Hepatocyte (in vitro differentiated cells): ENCODE data around the gene EPHB1. TPM values are rescaled to one million over a fixed set of nuclear protein-coding genes. Genes with fewer than 3 reads are reported as not detected.
A peak's percentile ranks its signal among the peaks of the same experiment; 100 is the strongest.

Source experiments
- DNase-seq: peaks from one replicate; pipeline ENCODE4 v3.0.0-alpha.2; 2016; ENCODE audit warnings: low spot score
- H2AFZ ChIP-seq: fragments of 200-600 bp; sonication (generic); 2 replicates; pipeline ENCODE4 v1.6.0; 2016; ENCODE audit warnings: antibody characterized with exemption, mild to moderate bottlenecking
- H3K27ac ChIP-seq: fragments of 200-600 bp; sonication (generic); 2 replicates; pipeline ENCODE4 v1.5.1; 2016; ENCODE audit warnings: mild to moderate bottlenecking
- H3K27me3 ChIP-seq: fragments of 200-600 bp; sonication (generic); 2 replicates; pipeline ENCODE4 v1.6.1; 2016
- H3K36me3 ChIP-seq: fragments of 200-600 bp; sonication (generic); replicated peaks from 2 replicates; pipeline ENCODE4 v1.5.1; 2016; ENCODE audit warnings: low read depth; ENCODE audit not compliant: insufficient read depth
- H3K4me1 ChIP-seq: fragments of 200-600 bp; sonication (generic); 2 replicates; pipeline ENCODE4 v1.5.1; 2016; ENCODE audit warnings: mild to moderate bottlenecking, moderate library complexity; ENCODE audit not compliant: insufficient read depth
- H3K4me2 ChIP-seq: fragments of 200-600 bp; sonication (generic); 2 replicates; pipeline ENCODE4 v1.6.0; 2016
- H3K4me3 ChIP-seq: fragments of 200-600 bp; sonication (generic); 2 replicates; pipeline ENCODE4 v1.5.1; 2016; ENCODE audit warnings: mild to moderate bottlenecking
- H3K79me2 ChIP-seq: fragments of 200-600 bp; sonication (generic); 2 replicates; pipeline ENCODE4 v1.6.0; 2017; ENCODE audit warnings: mild to moderate bottlenecking
- H3K9me2 ChIP-seq: fragments of 200-600 bp; sonication (generic); replicated peaks from 2 replicates; pipeline ENCODE4 v1.6.0; 2017; ENCODE audit warnings: mild to moderate bottlenecking; ENCODE audit not compliant: insufficient read depth
- H3K9me3 ChIP-seq: fragments of 200-600 bp; sonication (generic); 2 replicates; pipeline ENCODE4 v1.5.1; 2016; ENCODE audit warnings: low read depth, mild to moderate bottlenecking
- H4K20me1 ChIP-seq: fragments of 200-600 bp; sonication (generic); 2 replicates; pipeline ENCODE4 v1.6.0; 2016; ENCODE audit warnings: mild to moderate bottlenecking; ENCODE audit not compliant: insufficient read depth, poor library complexity, severe bottlenecking
- CTCF ChIP-seq: fragments of 200-600 bp; sonication (generic); IDR thresholded peaks from 2 replicates; pipeline ENCODE4 v1.5.1; 2016; ENCODE audit warnings: antibody characterized with exemption, mild to moderate bottlenecking; ENCODE audit not compliant: poor library complexity
- EZH2 ChIP-seq: fragments of 200-600 bp; sonication (generic); IDR thresholded peaks from 2 replicates; pipeline ENCODE4 v1.6.1; 2016; ENCODE audit warnings: antibody characterized with exemption, mild to moderate bottlenecking, borderline replicate concordance
- EZH2phosphoT487 ChIP-seq: fragments of 200-600 bp; sonication (generic); IDR thresholded peaks from one replicate; pipeline ENCODE4 v1.6.1; 2018; ENCODE audit warnings: antibody characterized with exemption, mild to moderate bottlenecking, low read depth, moderate library complexity; ENCODE audit not compliant: unreplicated experiment, severe bottlenecking
- WGBS: methylation state at CpG from one replicate; pipeline ENCODE4 v1.1.6; 2016; ENCODE audit warnings: low lambda C conversion rate; ENCODE audit errors: missing lambda C conversion rate; 5-methylcytosine and 5-hydroxymethylcytosine counted together
- polyA plus RNA-seq: library from polyadenylated mRNA; unstranded; fragments of >200 nt; fragmentation: Nextera tagmentation; extraction: Ambion mirVana; gene quantifications from 2 replicates; pipeline ENCODE4 v1.2.1, GENCODE V29; 2016
- total RNA-seq: library from RNA; depleted of rRNA; stranded (reverse); fragments of >200 nt; gene quantifications from 2 replicates; pipeline ENCODE4 v1.2.3, GENCODE V29; 2014

The EPHB1 gene
- total and polyA plus RNA-seq, 2 experiments from 2014 or later: 3.3 to 5.6 TPM

- Histone ChIP-seq H3K27ac (no peak overlapping the region), H3K36me3 (no peaks in the 10 kb centered on the region), H3K27me3 (no peaks in the 10 kb centered on the region), H3K79me2 (no peaks in the 10 kb centered on the region), H3K9me3 (no peaks in the 10 kb centered on the region), H3K4me3 (no peak overlapping the region), H3K4me2 (no peak overlapping the region), H2AFZ (no peak overlapping the region), H3K4me1 (no peaks in the 10 kb centered on the region), H3K9me2 (no peaks in the 10 kb centered on the region), H4K20me1 (no peaks in the 10 kb centered on the region)
- TF ChIP-seq EZH2: no peak
- no peak for TF ChIP-seq CTCF
- TF ChIP-seq EZH2phosphoT487: no peak
- no peak for DNase-seq
- 59% methylated on average over 5 of the region's 5 CpGs for WGBS
These were observed 304.8 kb downstream of the EPHB1 start for GRCh38 chr3:135099734-135100355.

GRCh38 chr3:135100366-135100765 lies 305.3 kb downstream of the EPHB1 start:
- no peaks in the 10 kb centered on the region for H4K20me1 ChIP-seq
- TF ChIP-seq CTCF: no peak
- TF ChIP-seq EZH2phosphoT487: no peak
- no peak for TF ChIP-seq EZH2
- H2AFZ ChIP-seq: no peak overlapping the region
- H3K4me1 ChIP-seq: no peaks in the 10 kb centered on the region
- no peak for DNase-seq
- H3K27me3 ChIP-seq: no peaks in the 10 kb centered on the region
- H3K36me3 ChIP-seq: no peaks in the 10 kb centered on the region
- no peak overlapping the region for H3K4me3 ChIP-seq
- no peak overlapping the region for H3K27ac ChIP-seq
- H3K9me2 ChIP-seq: no peaks in the 10 kb centered on the region
- H3K9me3 ChIP-seq: no peaks in the 10 kb centered on the region
- H3K4me2 ChIP-seq: no peak overlapping the region
- WGBS: 45% methylated on average over 2 of the region's 2 CpGs
- no peaks in the 10 kb centered on the region for H3K79me2 ChIP-seq

GRCh38 chr3:135103917-135104316 lies 308.9 kb downstream of the EPHB1 start:
- TF ChIP-seq EZH2phosphoT487: no peak
- TF ChIP-seq EZH2: no peak
- TF ChIP-seq CTCF: no peak
- H3K9me2 ChIP-seq: no peaks in the 10 kb centered on the region
- DNase-seq: peak; percentile 28
- no peaks in the 10 kb centered on the region for H3K79me2 ChIP-seq
- H3K36me3 ChIP-seq: no peaks in the 10 kb centered on the region
- H3K4me1 ChIP-seq: no peaks in the 10 kb centered on the region
- no peak overlapping the region for H2AFZ ChIP-seq
- H4K20me1 ChIP-seq: no peaks in the 10 kb centered on the region
- no peak overlapping the region for H3K4me2 ChIP-seq
- WGBS: 45% methylated on average over 3 of the region's 3 CpGs
- H3K9me3 ChIP-seq: no peaks in the 10 kb centered on the region
- H3K27me3 ChIP-seq: no peaks in the 10 kb centered on the region
- H3K4me3 ChIP-seq: no peak overlapping the region
- H3K27ac ChIP-seq: no peak overlapping the region

GRCh38 chr3:135106445-135106844 lies 311.4 kb downstream of the EPHB1 start:
- 64% methylated on average over 8 of the region's 8 CpGs for WGBS
- H3K27ac ChIP-seq: no peak overlapping the region

More at GRCh38 chr3:135106445-135106844, 311.4 kb downstream of the EPHB1 start:
- H4K20me1 ChIP-seq: no peaks in the 10 kb centered on the region
- H3K27me3 ChIP-seq: no peaks in the 10 kb centered on the region
- no peak overlapping the region for H2AFZ ChIP-seq
- H3K9me3 ChIP-seq: no peaks in the 10 kb centered on the region
- no peaks in the 10 kb centered on the region for H3K79me2 ChIP-seq
- H3K36me3 ChIP-seq: no peaks in the 10 kb centered on the region
- no peak overlapping the region for H3K4me3 ChIP-seq
- no peaks in the 10 kb centered on the region for H3K4me1 ChIP-seq
- no peak overlapping the region for H3K4me2 ChIP-seq
- TF ChIP-seq EZH2phosphoT487: no peak
- no peaks in the 10 kb centered on the region for H3K9me2 ChIP-seq
- DNase-seq: peak; percentile 83
